CD4-positive, alpha-beta memory T cell (primary cell): ENCODE measurements around the gene CMTM1. TPM values are rescaled to one million over a fixed set of nuclear protein-coding genes. Genes with fewer than 3 reads are reported as not detected.

Experiments
- CTCF ChIA-PET: fragments of 350-600 bp; sonication (Branson Sonifier 250); formaldehyde crosslinking; loops from one replicate; lab custom pipeline; 2021; ENCODE audit warnings: inconsistent platforms; ENCODE audit not compliant: partially characterized antibody; lab: Charles Lee
- POLR2A ChIA-PET: fragments of 350-600 bp; sonication (Branson Sonifier 250); formaldehyde crosslinking; loops from one replicate; lab custom pipeline; 2021; ENCODE audit not compliant: partially characterized antibody; lab: Charles Lee
- DNase-seq, 5 donors: peaks; one replicate each; pipeline versions ENCODE4 v3.0.0 to v3.0.0-alpha.2; 2020 to 2022; ENCODE audit warnings: mixed read lengths in 1 of 5
- H3K27ac ChIP-seq: one replicate; pipeline ENCODE4 v1.7.0; 2013; ENCODE audit warnings: low read depth, low read length
- H3K27me3 ChIP-seq: 2 replicates; pipeline ENCODE4 v1.7.0; 2013; ENCODE audit warnings: mild to moderate bottlenecking, low read length, moderate library complexity; ENCODE audit not compliant: insufficient read depth
- H3K36me3 ChIP-seq: 2 replicates; pipeline ENCODE4 v1.7.0; 2013; ENCODE audit warnings: mild to moderate bottlenecking, low read length, moderate library complexity; ENCODE audit not compliant: insufficient read depth
- H3K4me1 ChIP-seq: 2 replicates; pipeline ENCODE4 v1.7.0; 2013; ENCODE audit warnings: mild to moderate bottlenecking, low read length, moderate library complexity; ENCODE audit not compliant: insufficient read depth
- H3K4me3 ChIP-seq, 2 donors: one replicate each; pipeline ENCODE4 v1.7.0; 2013; ENCODE audit warnings: low read length in 2 of 2, mild to moderate bottlenecking in 1 of 2
- H3K9me3 ChIP-seq, 2 donors: one replicate each; pipeline ENCODE4 v1.7.0; 2013; ENCODE audit warnings: low read length in 2 of 2, control low read depth in 1 of 2; ENCODE audit not compliant: control insufficient read depth in 1 of 2
- H3K27ac Mint-ChIP-seq, 7 donors: one replicate each; pipeline ENCODE4 v1.8.0; 2020 to 2021; ENCODE audit warnings: mixed read lengths in 7 of 7, mild to moderate bottlenecking in 6 of 7, inconsistent platforms in 3 of 7, moderate library complexity in 3 of 7
- H3K27me3 Mint-ChIP-seq, 2 donors: one replicate each; pipeline ENCODE4 v1.8.0; 2020 to 2021; ENCODE audit warnings: mixed read lengths in 2 of 2
- H3K36me3 Mint-ChIP-seq, 2 donors: one replicate each; pipeline ENCODE4 v1.8.0; 2020 to 2021; ENCODE audit warnings: mixed read lengths in 2 of 2, inconsistent platforms in 1 of 2, mild to moderate bottlenecking in 1 of 2
- H3K4me1 Mint-ChIP-seq, 4 donors: one replicate each; pipeline ENCODE4 v1.8.0; 2020 to 2021; ENCODE audit warnings: mixed read lengths in 4 of 4, mild to moderate bottlenecking in 1 of 4
- H3K4me3 Mint-ChIP-seq, 8 donors: one replicate each; pipeline ENCODE4 v1.8.0; 2020 to 2021; ENCODE audit warnings: mixed read lengths in 8 of 8, mild to moderate bottlenecking in 7 of 8, moderate library complexity in 6 of 8, inconsistent platforms in 3 of 8
- H3K9me3 Mint-ChIP-seq, 8 donors: one replicate each; pipeline ENCODE4 v1.8.0; 2020 to 2021; ENCODE audit warnings: mixed read lengths in 8 of 8, mild to moderate bottlenecking in 5 of 8, inconsistent platforms in 3 of 8, moderate library complexity in 1 of 8
- intact Hi-C: fragments of 100-400 bp; cut with micrococcal nuclease; formaldehyde crosslinking; loops from one replicate; pipeline ENCODE4 v1.15.1; 2023
- polyA plus RNA-seq, 2 donors: library from polyadenylated mRNA; unstranded; fragments of 300-500 nt; fragmentation: Illumina TruSeq; gene quantifications; one replicate each; pipeline ENCODE4 v1.2.3, GENCODE V29; 2021
- total RNA-seq, 2 experiments: library from RNA; stranded (reverse); gene quantifications; one replicate each; pipeline ENCODE4 v1.2.3, GENCODE V29; 2021

CMTM1 gene
- total and polyA plus RNA-seq, 4 experiments from 2014 or later: 0.80 to 13.4 (median 6.9) TPM

- no peak overlapping the region for H3K27ac Mint-ChIP-seq
- Histone ChIP-seq H3K36me3 (no peaks in the 10 kb centered on the region), H3K27me3 (peaks cover 3% of the 10 kb centered on the region), H3K4me1 (peaks cover 5% of the 10 kb centered on the region), H3K27ac (no peak overlapping the region), H3K4me3 (no peak overlapping the region), H3K9me3 (no peaks in the 10 kb centered on the region)
- H3K4me1 Mint-ChIP-seq: peaks cover 4 to 27% (median 11%) of the 10 kb centered on the region in 4 donors
- H3K9me3 Mint-ChIP-seq: no peaks in the 10 kb centered on the region
- H3K36me3 Mint-ChIP-seq: no peaks in the 10 kb centered on the region
- CTCF ChIA-PET: interaction anchor here (0.7 to 3.1 kb wide), 3 partner anchors 13 to 32 kb away, joined by 3 to 20 read pairs (median 4); no protein-coding TSS in a partner anchor
- H3K27me3 Mint-ChIP-seq: peaks cover 2 to 6% of the 10 kb centered on the region in 2 donors
- no peak overlapping the region for H3K4me3 Mint-ChIP-seq
- POLR2A ChIA-PET: interaction anchor here (0.9 kb wide), 1 partner anchor 28 kb away, joined by 3 read pairs; no protein-coding TSS in a partner anchor
- no peak for DNase-seq
- intact Hi-C loops: no loop called here
These were observed 10.1 kb downstream of the CMTM1 start for GRCh38 chr16:66576296-66576695.

GRCh38 chr16:66578651-66579531 lies 12.7 kb downstream of the CMTM1 start, which contains the start of gene CMTM2:
TSS of gene CMTM2 (plus strand) at chr16:66579463. CDS start at chr16:66579608, 145 bp downstream.
- peak within 1 kb of the TSS; percentile 5 to 47 for H3K4me3 ChIP-seq
- H3K4me1 Mint-ChIP-seq: peaks cover 4 to 17% (median 9%) of the 10 kb centered on the region in 4 donors
- H3K9me3 Mint-ChIP-seq: no peaks in the 10 kb centered on the region
- H3K27me3 ChIP-seq: peaks cover 3% of the 10 kb centered on the region
- peak within 1 kb of the TSS; percentile 66 to 80 (median 72) for H3K4me3 Mint-ChIP-seq
- peak within 1 kb of the TSS in 1 of 7 donors; percentile 41 for H3K27ac Mint-ChIP-seq
- no peak within 1 kb of the TSS for H3K27ac ChIP-seq
- peak in 2 of 5 donors; percentile 21 for DNase-seq
- intact Hi-C loops: no loop called here
- H3K4me1 ChIP-seq: peaks cover 5% of the 10 kb centered on the region
- POLR2A ChIA-PET: interaction anchor here (0.8 to 2.4 kb wide), 9 partner anchors 11 to 301 kb away, joined by 3 to 13 read pairs (median 5); partner anchors contain the start of genes CKLF, CMTM3 and PDP2
- CTCF ChIA-PET: interaction anchor here (0.8 to 2.5 kb wide), 11 partner anchors 8 to 172 kb away, joined by 3 to 12 read pairs (median 4); no protein-coding TSS in a partner anchor
- no peaks in the 10 kb centered on the region for H3K36me3 Mint-ChIP-seq
- H3K36me3 ChIP-seq: no peaks in the 10 kb centered on the region
- H3K9me3 ChIP-seq: no peaks in the 10 kb centered on the region
- peaks cover 2 to 6% of the 10 kb centered on the region in 2 donors for H3K27me3 Mint-ChIP-seq

- peaks cover 3% of the 10 kb centered on the region for H3K27me3 ChIP-seq
- no peak overlapping the region for H3K4me3 ChIP-seq
- CTCF ChIA-PET: interaction anchor here (1.0 to 2.5 kb wide), 4 partner anchors 9 to 65 kb away, joined by 3 to 12 read pairs (median 3); partner anchors contain the start of gene CMTM3
- no peak for DNase-seq
- Mint-ChIP-seq H3K4me3 (peak overlapping the region in 2 of 8 donors; percentile 1 to 4), H3K4me1 (peaks cover 4 to 17% (median 9%) of the 10 kb centered on the region in 4 donors), H3K9me3 (no peaks in the 10 kb centered on the region), H3K27me3 (peaks cover 2 to 6% of the 10 kb centered on the region in 2 donors), H3K36me3 (no peaks in the 10 kb centered on the region), H3K27ac (no peak overlapping the region)
- no peaks in the 10 kb centered on the region for H3K9me3 ChIP-seq
- H3K27ac ChIP-seq: no peak overlapping the region
- H3K36me3 ChIP-seq: no peaks in the 10 kb centered on the region
- intact Hi-C loops: no loop called here
- peaks cover 5% of the 10 kb centered on the region for H3K4me1 ChIP-seq
- POLR2A ChIA-PET: interaction anchor here (0.9 to 2.4 kb wide), 4 partner anchors 23 to 28 kb away, joined by 3 to 13 read pairs (median 7); partner anchors contain the start of genes CKLF and CMTM3
These were observed 14.5 kb downstream of the CMTM1 start for GRCh38 chr16:66580605-66581209.

- H3K9me3 Mint-ChIP-seq: no peaks in the 10 kb centered on the region
- no peak for DNase-seq
- peaks cover 2 to 6% of the 10 kb centered on the region in 2 donors for H3K27me3 Mint-ChIP-seq
- CTCF ChIA-PET: interaction anchor here (1.2 to 2.6 kb wide), 2 partner anchors 11 to 18 kb away, joined by 3 to 6 read pairs; no protein-coding TSS in a partner anchor
- peaks cover 4 to 17% (median 10%) of the 10 kb centered on the region in 4 donors for H3K4me1 Mint-ChIP-seq
- peaks cover 3% of the 10 kb centered on the region for H3K27me3 ChIP-seq
- H3K36me3 Mint-ChIP-seq: no peaks in the 10 kb centered on the region
- H3K4me3 Mint-ChIP-seq: no peak overlapping the region
- no peaks in the 10 kb centered on the region for H3K36me3 ChIP-seq
- no peak overlapping the region for H3K27ac ChIP-seq
- intact Hi-C loops: no loop called here
- H3K4me3 ChIP-seq: no peak overlapping the region
- H3K9me3 ChIP-seq: no peaks in the 10 kb centered on the region
- POLR2A ChIA-PET: interaction anchor here (0.9 to 1.7 kb wide), 3 partner anchors 9 to 29 kb away, joined by 3 to 5 read pairs (median 3); partner anchors contain the start of genes CKLF and CMTM3
- peak overlapping the region in 1 of 7 donors; percentile 34 for H3K27ac Mint-ChIP-seq
- H3K4me1 ChIP-seq: peaks cover 5% of the 10 kb centered on the region
These were observed 15.2 kb downstream of the CMTM1 start for GRCh38 chr16:66581246-66581952.

GRCh38 chr16:66585481-66586239 lies 19.4 kb downstream of the CMTM1 start:
- Mint-ChIP-seq H3K4me1 (peaks cover 13 to 21% (median 16%) of the 10 kb centered on the region in 4 donors), H3K27ac (peak overlapping the region in 3 of 7 donors; percentile 32 to 47 (median 41)), H3K4me3 (no peak overlapping the region), H3K27me3 (peaks cover 0 to 2% of the 10 kb centered on the region in 2 donors), H3K9me3 (no peaks in the 10 kb centered on the region), H3K36me3 (no peaks in the 10 kb centered on the region)
- no peak for DNase-seq
- Histone ChIP-seq H3K36me3 (no peaks in the 10 kb centered on the region), H3K4me1 (peaks cover 17% of the 10 kb centered on the region), H3K4me3 (no peak overlapping the region), H3K27ac (no peak overlapping the region), H3K27me3 (no peaks in the 10 kb centered on the region), H3K9me3 (no peaks in the 10 kb centered on the region)
- intact Hi-C loops: loop anchor here (5.0 kb wide), 1 partner anchor 33 kb away; the partner anchor contains the start of genes CKLF and TK2
- POLR2A ChIA-PET: interaction anchor here (1.2 kb wide), 1 partner anchor 18 kb away, joined by 4 read pairs; no protein-coding TSS in a partner anchor
- CTCF ChIA-PET: interaction anchor here (1.0 to 1.7 kb wide), 2 partner anchors 11 to 179 kb away, joined by 4 read pairs; no protein-coding TSS in a partner anchor
